HS-5 (cell line): ENCODE results near the gene JAZF1.

Experiments
- DNase-seq: peaks from one replicate; pipeline ENCODE4 v3.0.0-alpha.2; 2012; ENCODE audit warnings: low read depth

Gene JAZF1

GRCh38 chr7:28008911-28009310 lies 171.7 kb downstream of the JAZF1 start:
- no peak for DNase-seq

GRCh38 chr7:28008171-28008570 lies 172.4 kb downstream of the JAZF1 start:
- DNase-seq: no peak

- DNase-seq: no peak
These were observed 174.1 kb downstream of the JAZF1 start for GRCh38 chr7:28006491-28006890.

GRCh38 chr7:28005847-28006231 lies 174.8 kb downstream of the JAZF1 start:
- no peak for DNase-seq

- no peak for DNase-seq
These were observed 175.3 kb downstream of the JAZF1 start for GRCh38 chr7:28005075-28005846.

GRCh38 chr7:28003408-28003807 lies 177.2 kb downstream of the JAZF1 start:
- DNase-seq: no peak

GRCh38 chr7:28002638-28003037 lies 178.0 kb downstream of the JAZF1 start:
- DNase-seq: no peak

- no peak for DNase-seq
These were observed 178.7 kb downstream of the JAZF1 start for GRCh38 chr7:28001896-28002295.

- DNase-seq: no peak
These were observed 180.8 kb downstream of the JAZF1 start for GRCh38 chr7:27999829-28000228.

GRCh38 chr7:27998382-27998781 lies 182.2 kb downstream of the JAZF1 start:
- no peak for DNase-seq

GRCh38 chr7:27997188-27997707 lies 183.3 kb downstream of the JAZF1 start:
- no peak for DNase-seq

GRCh38 chr7:27996141-27996540 lies 184.5 kb downstream of the JAZF1 start:
- no peak for DNase-seq

- no peak for DNase-seq
These were observed 185.4 kb downstream of the JAZF1 start for GRCh38 chr7:27995228-27995627.

- DNase-seq: peak; percentile 32
These were observed 186.0 kb downstream of the JAZF1 start for GRCh38 chr7:27994639-27995038.

GRCh38 chr7:27992755-27993493 lies 187.7 kb downstream of the JAZF1 start:
- no peak for DNase-seq

- DNase-seq: no peak
These were observed 188.5 kb downstream of the JAZF1 start for GRCh38 chr7:27992097-27992496.

GRCh38 chr7:27991006-27991528 lies 189.5 kb downstream of the JAZF1 start:
- no peak for DNase-seq

GRCh38 chr7:27976531-27976930 lies 204.1 kb downstream of the JAZF1 start:
- DNase-seq: no peak

- no peak for DNase-seq
These were observed 207.0 kb downstream of the JAZF1 start for GRCh38 chr7:27973625-27974024.

GRCh38 chr7:27972276-27972675 lies 208.3 kb downstream of the JAZF1 start:
- DNase-seq: no peak

- DNase-seq: no peak
These were observed 209.3 kb downstream of the JAZF1 start for GRCh38 chr7:27971171-27971812.

- no peak for DNase-seq
These were observed 210.2 kb downstream of the JAZF1 start for GRCh38 chr7:27970350-27970749.

GRCh38 chr7:27969346-27969745 lies 211.2 kb downstream of the JAZF1 start:
- no peak for DNase-seq
